HepG2 (cell line): ENCODE measurements around the gene SNX30.

Experiments
- CTCF ChIP-seq: sonication (generic); formaldehyde crosslinking; IDR thresholded peaks from 2 replicates; pipeline ENCODE4 v1.5.0; 2020; ENCODE audit warnings: mild to moderate bottlenecking, missing genetic modification reagents, moderate library complexity
- DMAP1 ChIP-seq: IDR thresholded peaks from 2 replicates; pipeline ENCODE4 v1.6.1; 2016
- EP300 ChIP-seq, 3 experiments: sonication (generic) in 1 of 3; formaldehyde crosslinking in 1 of 3; IDR thresholded peaks; 2 replicates each; pipeline versions ENCODE4 v1.5.1 to v1.6.1; 2011 to 2020; ENCODE audit warnings: low read depth in 2 of 3, low read length in 2 of 3, borderline replicate concordance in 1 of 3, improper control_type of control experiment in 1 of 3, mild to moderate bottlenecking in 1 of 3, missing genetic modification reagents in 1 of 3, moderate library complexity in 1 of 3
- GLI4 ChIP-seq: sonication (generic); formaldehyde crosslinking; IDR thresholded peaks from 2 replicates; pipeline ENCODE4 v1.5.1; 2020; ENCODE audit warnings: missing genetic modification reagents, mild to moderate bottlenecking, moderate library complexity, borderline replicate concordance
- MLX ChIP-seq: IDR thresholded peaks from 2 replicates; pipeline ENCODE4 v1.6.1; 2016
- TAF1 ChIP-seq: sonication (generic); formaldehyde crosslinking; IDR thresholded peaks from 2 replicates; pipeline ENCODE4 v1.4.0; 2020; ENCODE audit warnings: missing genetic modification reagents
- TP53 ChIP-seq: sonication (generic); formaldehyde crosslinking; conservative IDR thresholded peaks from 2 replicates; pipeline ENCODE4 v1.4.0; 2020; ENCODE audit warnings: missing genetic modification reagents
- USF2 ChIP-seq, 2 experiments: sonication (generic) in 1 of 2; formaldehyde crosslinking in 1 of 2; IDR thresholded peaks; 2 replicates each; pipeline versions ENCODE4 v1.5.1 to v1.6.1; 2011 to 2020; ENCODE audit warnings: borderline replicate concordance in 1 of 2, low read depth in 1 of 2, low read length in 1 of 2, mild to moderate bottlenecking in 1 of 2, missing genetic modification reagents in 1 of 2, moderate library complexity in 1 of 2
- ZNF207 ChIP-seq: fragments of 450-650 bp; IDR thresholded peaks from 2 replicates; pipeline ENCODE4 v1.6.1; 2016; ENCODE audit warnings: antibody characterized with exemption, borderline replicate concordance
- ZNF530 ChIP-seq: sonication (generic); formaldehyde crosslinking; IDR thresholded peaks from 2 replicates; pipeline ENCODE4 v1.5.0; 2020; ENCODE audit warnings: low read depth, mild to moderate bottlenecking, missing genetic modification reagents
- ZNF629 ChIP-seq: sonication (generic); formaldehyde crosslinking; conservative IDR thresholded peaks from 2 replicates; pipeline ENCODE4 v1.5.0; 2020; ENCODE audit warnings: missing genetic modification reagents
- ZSCAN31 ChIP-seq: sonication (generic); formaldehyde crosslinking; IDR thresholded peaks from 2 replicates; pipeline ENCODE4 v1.5.0; 2020; ENCODE audit warnings: low read depth, mild to moderate bottlenecking, missing genetic modification reagents

GRCh38 chr9:112757282-112757883 is 6.8 kb downstream of the SNX30 start:
- TF ChIP-seq DMAP1 (CRISPR knock-in tag) (no peak), MLX (no peak), USF2 (IDR thresholded peaks at IDR 0.05; ENCODE audit: low read depth, low read length) (no peak), USF2 (CRISPR knock-in tag; IDR thresholded peaks at IDR 0.05; ENCODE audit: borderline replicate concordance) (no peak), ZSCAN31 (CRISPR knock-in tag) (no peak), ZNF629 (CRISPR knock-in tag) (no peak), TP53 (CRISPR knock-in tag) (no peak), EP300 (IDR thresholded peaks at IDR 0.05; ENCODE audit: low read depth in 2 of 2, low read length in 2 of 2) (no peak), EP300 (CRISPR knock-in tag; IDR thresholded peaks at IDR 0.05; ENCODE audit: borderline replicate concordance) (no peak), ZNF207 (no peak), TAF1 (CRISPR knock-in tag) (no peak), CTCF (CRISPR knock-in tag) (no peak), ZNF530 (CRISPR knock-in tag) (no peak), GLI4 (CRISPR knock-in tag) (no peak)
